HCT116 (cell line): Measurements from ENCODE around the gene LIN54.

Experiments used
- CTCF ChIP-seq, 3 experiments: fragments of 200-600 bp in 1 of 3; sonication (generic) in 1 of 3; IDR thresholded peaks in 2 of 3; conservative IDR thresholded peaks in 1 of 3; 2 replicates each; pipeline ENCODE4 v1.5.1; 2012 to 2017; ENCODE audit warnings: low read depth in 2 of 3, low read length in 2 of 3, antibody characterized with exemption in 1 of 3, borderline replicate concordance in 1 of 3, control low read depth in 1 of 3, mild to moderate bottlenecking in 1 of 3, mixed read lengths in 1 of 3, mixed run types in 1 of 3, moderate library complexity in 1 of 3; ENCODE audit not compliant: insufficient read depth in 1 of 3
- EZH2 ChIP-seq: fragments of 200-600 bp; sonication (generic); IDR thresholded peaks from 2 replicates; pipeline ENCODE4 v1.6.1; 2017; ENCODE audit warnings: antibody characterized with exemption, mixed run types
- EZH2phosphoT487 ChIP-seq: fragments of 200-600 bp; IDR thresholded peaks from 2 replicates; pipeline ENCODE4 v1.6.1; 2018; ENCODE audit warnings: antibody characterized with exemption, borderline replicate concordance
- JUND ChIP-seq: IDR thresholded peaks from 2 replicates; pipeline ENCODE4 v1.6.1; 2012
- POLR2A ChIP-seq: IDR thresholded peaks from 2 replicates; pipeline ENCODE4 v1.7.0; 2011; ENCODE audit warnings: borderline replicate concordance; ENCODE audit not compliant: insufficient read depth, insufficient read length; ENCODE audit errors: extremely low read depth
- POLR2AphosphoS5 ChIP-seq: IDR thresholded peaks from 2 replicates; pipeline ENCODE4 v1.6.1; 2011; ENCODE audit warnings: mild to moderate bottlenecking, low read depth, low read length, moderate library complexity
- RAD21 ChIP-seq: IDR thresholded peaks from 2 replicates; pipeline ENCODE4 v1.6.1; 2012; ENCODE audit warnings: low read depth, mild to moderate bottlenecking
- ZNF274 ChIP-seq: fragments of 200-500 bp; sonication (Bioruptor generic); IDR thresholded peaks from 2 replicates; pipeline ENCODE4 v1.6.1; 2014; ENCODE audit warnings: mild to moderate bottlenecking, low read depth, low read length, inconsistent platforms
- TF ChIP-seq, protein P1 (sequence below): IDR thresholded peaks from 2 replicates; pipeline ENCODE4 v1.6.1; 2012

- no peak for TF ChIP-seq CTCF (IDR thresholded peaks at IDR 0.05 in 2 of 3, conservative IDR thresholded peaks at IDR 0.05 in 1 of 3; ENCODE audit: borderline replicate concordance in 1 of 3, insufficient read depth in 1 of 3, low read depth in 2 of 3, low read length in 2 of 3)
- TF ChIP-seq POLR2A = no peak
- no peak for TF ChIP-seq POLR2AphosphoS5
- TF ChIP-seq, protein P1, sequence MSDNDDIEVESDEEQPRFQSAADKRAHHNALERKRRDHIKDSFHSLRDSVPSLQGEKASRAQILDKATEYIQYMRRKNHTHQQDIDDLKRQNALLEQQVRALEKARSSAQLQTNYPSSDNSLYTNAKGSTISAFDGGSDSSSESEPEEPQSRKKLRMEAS = no peak
- no peak for TF ChIP-seq EZH2
- no peak for TF ChIP-seq ZNF274
- no peak for TF ChIP-seq RAD21
- no peak for TF ChIP-seq EZH2phosphoT487
- TF ChIP-seq JUND = no peak
These were observed 124.3 kb downstream of the LIN54 start for GRCh38 chr4:82886147-82886942.
